ENCODE measurements around the gene XYLB.

DNA sequence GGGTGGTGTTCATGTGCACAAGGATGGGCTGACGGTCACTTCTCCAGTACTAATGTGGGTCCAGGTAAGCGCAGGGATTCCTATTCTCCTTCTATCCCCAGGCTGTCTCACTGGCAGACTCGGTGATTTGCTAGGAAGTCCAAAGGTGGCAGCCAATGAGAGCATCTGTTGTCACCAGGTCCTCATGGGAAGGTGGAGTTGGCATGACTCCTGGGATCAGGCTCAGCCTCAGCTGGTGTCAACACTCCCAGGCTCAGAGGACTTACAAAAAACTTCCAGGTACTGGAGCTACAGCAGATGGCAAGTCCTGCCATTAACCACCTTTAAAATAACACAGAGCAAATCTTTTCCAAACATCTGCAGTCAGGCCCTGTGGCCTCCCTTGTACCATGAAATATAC lies 13.8 kb downstream of the XYLB start:
- no peak for TF ChIP-seq POLR2A (IDR thresholded peaks at IDR 0.05)
- TF ChIP-seq, protein P1, sequence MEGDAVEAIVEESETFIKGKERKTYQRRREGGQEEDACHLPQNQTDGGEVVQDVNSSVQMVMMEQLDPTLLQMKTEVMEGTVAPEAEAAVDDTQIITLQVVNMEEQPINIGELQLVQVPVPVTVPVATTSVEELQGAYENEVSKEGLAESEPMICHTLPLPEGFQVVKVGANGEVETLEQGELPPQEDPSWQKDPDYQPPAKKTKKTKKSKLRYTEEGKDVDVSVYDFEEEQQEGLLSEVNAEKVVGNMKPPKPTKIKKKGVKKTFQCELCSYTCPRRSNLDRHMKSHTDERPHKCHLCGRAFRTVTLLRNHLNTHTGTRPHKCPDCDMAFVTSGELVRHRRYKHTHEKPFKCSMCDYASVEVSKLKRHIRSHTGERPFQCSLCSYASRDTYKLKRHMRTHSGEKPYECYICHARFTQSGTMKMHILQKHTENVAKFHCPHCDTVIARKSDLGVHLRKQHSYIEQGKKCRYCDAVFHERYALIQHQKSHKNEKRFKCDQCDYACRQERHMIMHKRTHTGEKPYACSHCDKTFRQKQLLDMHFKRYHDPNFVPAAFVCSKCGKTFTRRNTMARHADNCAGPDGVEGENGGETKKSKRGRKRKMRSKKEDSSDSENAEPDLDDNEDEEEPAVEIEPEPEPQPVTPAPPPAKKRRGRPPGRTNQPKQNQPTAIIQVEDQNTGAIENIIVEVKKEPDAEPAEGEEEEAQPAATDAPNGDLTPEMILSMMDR (IDR thresholded peaks at IDR 0.05) = no peak
